Measurements from ENCODE around the gene SPTB.

Gene SPTB

DNA sequence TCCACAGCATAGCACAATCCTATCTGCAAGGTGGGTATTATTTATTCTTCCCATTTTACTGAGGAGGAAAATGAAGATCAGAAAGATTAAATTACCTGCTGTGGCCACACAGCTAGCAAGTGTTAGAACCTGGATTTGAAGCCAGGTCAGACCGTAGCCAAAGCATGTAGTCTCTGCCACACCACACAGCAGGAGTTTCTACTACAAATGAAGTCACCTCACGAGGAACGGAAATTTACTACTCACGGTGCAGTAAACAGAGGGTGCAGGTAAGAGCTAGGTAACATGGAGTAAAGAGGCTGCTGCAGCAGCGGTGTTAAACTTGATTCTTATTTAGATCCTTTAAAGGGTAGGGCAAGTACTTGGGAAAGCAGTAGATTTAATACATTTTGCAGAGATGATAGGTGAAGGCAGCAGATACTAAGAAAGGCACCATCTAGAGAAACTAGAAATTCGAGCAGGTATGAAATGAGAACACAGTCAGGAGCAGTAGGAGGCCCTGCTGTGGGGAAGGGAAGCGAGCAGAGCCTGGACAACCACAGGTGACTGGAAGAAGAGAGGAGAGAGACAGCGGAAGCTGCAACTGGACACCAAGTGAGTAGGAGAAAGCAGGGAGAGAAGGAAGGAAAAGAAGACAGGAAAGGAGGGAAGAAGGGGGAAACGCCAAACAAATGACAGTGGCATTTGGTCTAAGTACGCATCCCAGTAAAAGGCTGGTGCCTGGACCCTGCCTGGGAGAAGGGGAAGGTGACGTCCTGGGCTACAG is 21.5 kb downstream of the SPTB start:
- H3K4me3 ChIP-seq (ENCODE audit: control insufficient read depth, low read depth, low read length): no peak overlapping the region
- no peak for TF ChIP-seq CTCF (IDR thresholded peaks at IDR 0.05; ENCODE audit: control insufficient read depth, insufficient read depth, low read depth, low read length, missing control alignments)
- DNase-seq (ENCODE audit: low read depth): no peak

GRCh38 chr14:64856529-64857445 is 22.9 kb downstream of the SPTB start:
- no peak for DNase-seq (ENCODE audit: low read depth)
- H3K4me3 ChIP-seq (ENCODE audit: control insufficient read depth, low read depth, low read length): no peak overlapping the region
- no peak for TF ChIP-seq CTCF (IDR thresholded peaks at IDR 0.05; ENCODE audit: control insufficient read depth, insufficient read depth, low read depth, low read length, missing control alignments)

DNA sequence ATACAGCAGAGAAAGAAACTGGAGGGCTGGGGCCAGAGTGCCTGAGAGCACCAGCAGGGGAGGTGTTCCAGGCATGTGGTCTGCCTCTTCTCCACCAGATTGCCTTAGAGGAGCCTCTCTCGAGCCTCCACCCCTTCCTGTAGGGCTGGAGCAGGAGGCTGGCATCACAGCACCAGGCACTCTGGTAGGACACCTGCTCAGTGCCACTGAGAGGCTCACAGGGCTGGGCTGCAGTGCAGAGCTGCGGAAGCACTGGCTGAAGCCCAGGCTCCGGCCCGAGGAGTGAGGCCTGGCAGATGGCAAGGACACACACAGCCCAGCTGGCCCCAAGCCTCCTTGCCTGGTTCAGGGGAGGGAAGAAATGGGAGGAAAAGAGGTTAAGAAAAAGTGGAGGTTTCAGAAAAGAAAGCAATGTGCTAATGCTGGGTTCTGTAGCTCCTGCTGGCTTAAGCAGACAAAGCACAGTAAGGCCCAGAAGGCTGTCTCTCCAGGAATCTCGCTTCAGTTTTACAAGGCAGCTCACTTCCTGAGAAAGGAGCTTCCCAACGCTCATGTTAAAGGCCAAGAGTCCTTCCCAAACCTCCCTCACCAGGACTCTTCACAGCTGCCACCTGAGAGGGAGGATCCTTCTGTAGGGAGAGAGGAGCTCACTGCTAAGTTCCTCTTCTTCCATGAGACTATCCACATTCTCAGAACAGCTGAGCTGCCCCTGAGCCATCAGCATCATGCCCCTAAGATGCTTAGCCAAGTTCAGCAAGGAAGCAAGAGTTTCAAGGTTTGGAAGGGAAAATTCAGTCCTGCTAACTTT is 23.8 kb downstream of the SPTB start:
- no peak overlapping the region for H3K4me3 ChIP-seq (ENCODE audit: control insufficient read depth, low read depth, low read length)
- no peak for DNase-seq (ENCODE audit: low read depth)
- TF ChIP-seq CTCF (IDR thresholded peaks at IDR 0.05; ENCODE audit: control insufficient read depth, insufficient read depth, low read depth, low read length, missing control alignments): no peak

DNA sequence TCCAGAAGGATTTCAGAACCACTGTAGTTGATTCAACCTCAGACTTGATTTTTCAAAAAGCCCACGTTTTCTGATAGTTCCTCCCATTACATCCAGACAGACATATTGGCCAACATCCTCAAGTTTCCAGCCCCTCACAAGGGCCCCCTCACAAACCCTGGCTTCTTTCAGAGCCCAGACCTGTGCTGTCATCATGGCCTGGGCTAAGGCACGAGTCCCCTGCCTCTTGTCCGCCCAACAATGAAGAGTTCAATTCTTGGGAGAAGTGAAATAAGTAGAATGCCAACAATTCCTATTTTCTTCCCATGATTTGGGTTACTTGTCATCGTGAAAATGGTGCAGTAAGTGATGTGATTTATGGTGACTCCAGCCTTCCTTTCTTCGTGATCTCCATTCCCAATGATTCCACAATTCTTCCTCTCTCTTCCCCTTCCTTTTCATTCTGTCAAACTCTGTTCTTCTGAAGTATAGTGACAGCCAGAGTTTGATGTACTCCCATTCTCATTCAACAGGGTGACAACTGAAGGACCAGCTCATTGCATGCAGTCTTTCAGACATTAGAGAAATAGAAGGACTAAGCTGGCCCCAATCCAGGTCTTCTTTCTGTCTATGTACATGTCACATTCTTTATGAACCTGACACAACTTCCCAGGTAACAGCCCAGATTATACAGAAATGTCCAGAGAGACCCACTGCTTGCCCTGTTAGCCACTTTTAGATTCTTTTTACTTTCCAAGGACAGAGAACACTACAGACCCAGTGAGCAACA is 29.2 kb downstream of the SPTB start:
- no peak overlapping the region for H3K4me3 ChIP-seq (ENCODE audit: control insufficient read depth, low read depth, low read length)
- TF ChIP-seq CTCF (IDR thresholded peaks at IDR 0.05; ENCODE audit: control insufficient read depth, insufficient read depth, low read depth, low read length, missing control alignments): no peak
- DNase-seq (ENCODE audit: low read depth): no peak

GRCh38 chr14:64849940-64850339 is 29.8 kb downstream of the SPTB start:
- no peak overlapping the region for H3K4me3 ChIP-seq (ENCODE audit: control insufficient read depth, low read depth, low read length)
- DNase-seq (ENCODE audit: low read depth): no peak
- no peak for TF ChIP-seq CTCF (IDR thresholded peaks at IDR 0.05; ENCODE audit: control insufficient read depth, insufficient read depth, low read depth, low read length, missing control alignments)
